OCI-LY1 (cell line): Measurements from ENCODE around the gene ENOSF1.

Experiments
- CTCF ChIP-seq: fragments of 200-600 bp; sonication (generic), shearing (Covaris generic); IDR thresholded peaks from 2 replicates; pipeline ENCODE4 v1.5.1; 2017; ENCODE audit warnings: mild to moderate bottlenecking, antibody characterized with exemption, low read length, moderate library complexity, mixed read lengths
- EZH2 ChIP-seq: fragments of 200-600 bp; sonication (generic), shearing (Covaris generic); IDR thresholded peaks from 2 replicates; pipeline ENCODE4 v1.8.0; 2017; ENCODE audit warnings: borderline replicate concordance, mixed run types, mild to moderate bottlenecking, antibody characterized with exemption, low read length, moderate library complexity, mixed read lengths

- TF ChIP-seq CTCF (no peak), EZH2 (no peak)
Observed at GRCh38 chr18:679516-679915, 32.9 kb downstream of the ENOSF1 start.
